Naive thymus-derived CD8-positive, alpha-beta T cell (primary cell): ENCODE measurements around the gene IFT57. TPM values are rescaled to one million over a fixed set of nuclear protein-coding genes. Genes with fewer than 3 reads are reported as not detected.
"Not testable (repeated sequence)": the region's sequence is repeated elsewhere in the genome, so short reads cannot be mapped to it uniquely, and the experiment has no call there.

Source experiments
- ATAC-seq, 2 donors: fragments of 150-1000 bp; cut with Tn5 transposase in 1 of 2; sonication (Bioruptor Pico), chemical (Tn5 transposase) in 1 of 2; 1 replicate in 1 of 2; 2 replicates in 1 of 2; pipeline ENCODE4 v1.10.0; 2021; ENCODE audit warnings: mild to moderate bottlenecking in 2 of 2, moderate library complexity in 2 of 2
- POLR2A ChIA-PET: fragments of 350-600 bp; sonication (Branson Sonifier 250); formaldehyde crosslinking; loops from one replicate; lab custom pipeline; 2021; ENCODE audit warnings: antibody characterized with exemption; lab: Charles Lee
- DNase-seq, 10 donors: peaks; one replicate each; pipeline versions ENCODE4 v3.0.0 to v3.0.0-alpha.2; 2020 to 2022
- H3K27ac Mint-ChIP-seq, 10 donors: one replicate each; pipeline ENCODE4 v1.8.0; 2020 to 2022; ENCODE audit warnings: mild to moderate bottlenecking in 10 of 10, mixed read lengths in 10 of 10, moderate library complexity in 4 of 10, inconsistent platforms in 1 of 10
- H3K27me3 Mint-ChIP-seq, 5 donors: one replicate each; pipeline ENCODE4 v1.8.0; 2021 to 2022; ENCODE audit warnings: mixed read lengths in 5 of 5
- H3K36me3 Mint-ChIP-seq, 3 donors: one replicate each; pipeline ENCODE4 v1.8.0; 2020 to 2022; ENCODE audit warnings: mixed read lengths in 3 of 3, mild to moderate bottlenecking in 2 of 3, inconsistent platforms in 1 of 3
- H3K4me1 Mint-ChIP-seq, 4 donors: one replicate each; pipeline ENCODE4 v1.8.0; 2021 to 2022; ENCODE audit warnings: mixed read lengths in 4 of 4
- H3K4me3 Mint-ChIP-seq, 10 donors: one replicate each; pipeline ENCODE4 v1.8.0; 2020 to 2022; ENCODE audit warnings: mild to moderate bottlenecking in 10 of 10, mixed read lengths in 10 of 10, moderate library complexity in 6 of 10, inconsistent platforms in 1 of 10
- H3K9me3 Mint-ChIP-seq, 9 donors: one replicate each; pipeline ENCODE4 v1.8.0; 2020 to 2022; ENCODE audit warnings: mixed read lengths in 9 of 9, mild to moderate bottlenecking in 3 of 9, inconsistent platforms in 1 of 9, moderate library complexity in 1 of 9
- polyA plus RNA-seq, 3 donors: library from polyadenylated mRNA; unstranded; fragments of 300-500 nt; fragmentation: Illumina TruSeq; gene quantifications; one replicate each; pipeline ENCODE4 v1.2.3, GENCODE V29; 2021
- total RNA-seq, 8 experiments: library from RNA in 2 of 8; stranded (reverse) in 2 of 8; gene quantifications; one replicate each; pipeline ENCODE4 v1.2.3 and lab custom pipeline; 2021 to 2026

The IFT57 gene, protein sequence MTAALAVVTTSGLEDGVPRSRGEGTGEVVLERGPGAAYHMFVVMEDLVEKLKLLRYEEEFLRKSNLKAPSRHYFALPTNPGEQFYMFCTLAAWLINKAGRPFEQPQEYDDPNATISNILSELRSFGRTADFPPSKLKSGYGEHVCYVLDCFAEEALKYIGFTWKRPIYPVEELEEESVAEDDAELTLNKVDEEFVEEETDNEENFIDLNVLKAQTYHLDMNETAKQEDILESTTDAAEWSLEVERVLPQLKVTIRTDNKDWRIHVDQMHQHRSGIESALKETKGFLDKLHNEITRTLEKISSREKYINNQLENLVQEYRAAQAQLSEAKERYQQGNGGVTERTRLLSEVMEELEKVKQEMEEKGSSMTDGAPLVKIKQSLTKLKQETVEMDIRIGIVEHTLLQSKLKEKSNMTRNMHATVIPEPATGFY
- total RNA-seq: 10 to 100 TPM; 21.5 to 25.2 TPM
- polyA plus RNA-seq: 10 to 100 TPM; 19.0 to 35.6 (median 27.0) TPM
- 32.1 to 124 (median 37.2) reads per million in 6 experiments for total RNA-seq (lab: John Stamatoyannopoulos, UW)

GRCh38 chr3:108221911-108222852 lies at the start of gene IFT57:
Gene IFT57, minus strand, starts transcription at chr3:108222424. Its CDS starts 102 bp downstream, at chr3:108222322.
- Mint-ChIP-seq H3K9me3 (no peaks in the 10 kb centered on the region), H3K27ac (peak within 1 kb of the TSS; percentile 99 to 100 (median 100)), H3K4me1 (peaks cover 22 to 72% (median 54%) of the 10 kb centered on the region in 4 donors), H3K4me3 (peak within 1 kb of the TSS; percentile 95 to 100 (median 99)), H3K36me3 (peaks cover 0 to 4% (median 0%) of the 10 kb centered on the region in 3 donors), H3K27me3 (no peaks in the 10 kb centered on the region)
- DNase-seq: peak; percentile 89 to 98 (median 96)
- POLR2A ChIA-PET: interaction anchor here (0.6 to 4.9 kb wide), 11 partner anchors 15 to 367 kb away, joined by 3 to 62 read pairs (median 3); partner anchors contain the start of genes CD47, CIP2A and DZIP3
- peak; percentile 90 for ATAC-seq

GRCh38 chr3:108271626-108272025 lies 49.4 kb upstream of the IFT57 start:
- Mint-ChIP-seq H3K4me3 (no peak overlapping the region), H3K27ac (no peak overlapping the region), H3K27me3 (no peaks in the 10 kb centered on the region), H3K9me3 (peaks cover 0 to 25% (median 15%) of the 10 kb centered on the region in 9 donors), H3K36me3 (peaks cover 0 to 20% (median 7%) of the 10 kb centered on the region in 3 donors), H3K4me1 (no peaks in the 10 kb centered on the region)
- DNase-seq (no peak), ATAC-seq (no peak)
- POLR2A ChIA-PET: no interaction called here

DNA sequence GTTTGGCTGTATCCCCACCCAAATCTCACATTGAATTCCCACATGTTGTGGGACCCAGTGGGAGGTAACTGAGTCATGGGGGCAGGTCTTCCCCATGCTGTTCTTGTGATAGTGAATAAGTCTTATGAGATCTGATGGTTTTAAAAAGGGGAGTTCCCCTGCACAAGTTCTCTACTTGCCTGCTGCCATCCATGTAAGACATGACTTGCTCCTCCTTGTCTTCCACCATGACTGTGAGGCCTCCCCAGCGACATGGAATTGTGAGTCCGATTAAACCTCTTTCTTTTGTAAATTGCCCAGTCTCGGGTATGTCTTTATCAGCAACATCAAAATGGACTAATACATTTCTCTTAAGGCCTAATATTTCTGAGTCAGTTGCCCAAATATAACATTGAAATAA lies 46.0 kb upstream of the IFT57 start:
- ATAC-seq, H3K4me3 Mint-ChIP-seq, H3K4me1 Mint-ChIP-seq, H3K27me3 Mint-ChIP-seq, DNase-seq, POLR2A ChIA-PET, H3K27ac Mint-ChIP-seq: not testable (repeated sequence)
- Mint-ChIP-seq H3K9me3 (peaks cover 0 to 19% (median 14%) of the 10 kb centered on the region in 9 donors), H3K36me3 (peaks cover 0 to 15% (median 7%) of the 10 kb centered on the region in 3 donors)

- not testable (repeated sequence) for ATAC-seq, H3K27me3 Mint-ChIP-seq, H3K4me1 Mint-ChIP-seq, DNase-seq, H3K4me3 Mint-ChIP-seq
- Mint-ChIP-seq H3K9me3 (peaks cover 0 to 19% (median 13%) of the 10 kb centered on the region in 9 donors), H3K27ac (peak overlapping the region in 3 of 10 donors; percentile 11 to 86 (median 53)), H3K36me3 (peaks cover 0 to 15% (median 7%) of the 10 kb centered on the region in 3 donors)
- POLR2A ChIA-PET: interaction anchor here (0.7 kb wide), 1 partner anchor 22 kb away, joined by 7 read pairs; no protein-coding TSS in a partner anchor
Measured at GRCh38 chr3:108264534-108265298, 42.5 kb upstream of the IFT57 start.

DNA sequence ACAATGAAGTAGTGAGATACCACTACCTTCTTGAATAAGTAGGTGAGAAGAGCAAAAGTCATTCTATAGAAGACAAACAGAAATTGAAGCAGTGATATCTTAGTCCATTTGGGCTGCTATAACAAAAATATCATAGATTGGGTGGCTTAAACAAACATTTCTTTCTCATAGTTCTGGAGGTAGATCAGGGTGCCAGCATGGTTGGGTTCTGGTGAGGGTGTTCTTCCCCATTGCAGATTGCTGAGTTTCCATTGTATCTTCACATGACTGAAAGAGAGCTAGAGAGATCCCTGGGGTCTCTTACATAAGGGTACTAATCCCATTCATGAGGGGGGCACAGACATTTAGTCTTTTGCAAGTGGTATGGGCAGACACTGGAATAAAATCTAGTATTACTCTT lies 32.9 kb upstream of the IFT57 start:
- ATAC-seq: no peak
- POLR2A ChIA-PET: no interaction called here
- H3K27ac Mint-ChIP-seq: no peak overlapping the region
- DNase-seq: no peak
- H3K27me3 Mint-ChIP-seq: no peaks in the 10 kb centered on the region
- peaks cover 0 to 4% (median 0%) of the 10 kb centered on the region in 9 donors for H3K9me3 Mint-ChIP-seq
- H3K4me3 Mint-ChIP-seq: no peak overlapping the region
- no peaks in the 10 kb centered on the region for H3K4me1 Mint-ChIP-seq
- H3K36me3 Mint-ChIP-seq: peaks cover 0 to 6% (median 3%) of the 10 kb centered on the region in 3 donors

DNA sequence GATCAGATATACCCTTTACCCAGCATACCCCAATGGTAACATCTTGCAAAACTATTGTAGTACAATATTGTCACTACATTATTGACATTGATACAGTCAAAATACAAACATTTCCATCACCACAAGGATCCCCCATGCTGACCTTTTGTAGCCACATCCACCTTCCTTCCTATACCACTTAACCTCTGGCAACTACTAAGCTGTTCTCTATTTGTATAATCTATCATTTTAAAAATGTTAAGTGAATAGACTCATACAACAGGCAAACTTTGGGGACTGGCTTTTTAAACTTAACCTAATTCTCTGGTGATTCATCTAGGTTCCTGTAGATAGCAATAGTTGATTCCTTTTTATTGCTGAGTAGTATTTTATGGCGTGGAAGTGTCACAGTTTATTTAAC lies 29.6 kb upstream of the IFT57 start:
- H3K4me3 Mint-ChIP-seq: no peak overlapping the region
- no peaks in the 10 kb centered on the region for H3K4me1 Mint-ChIP-seq
- DNase-seq (no peak), ATAC-seq (no peak)
- no peaks in the 10 kb centered on the region for H3K27me3 Mint-ChIP-seq
- peaks cover 0 to 6% (median 3%) of the 10 kb centered on the region in 3 donors for H3K36me3 Mint-ChIP-seq
- POLR2A ChIA-PET: no interaction called here
- H3K27ac Mint-ChIP-seq: no peak overlapping the region
- peaks cover 0 to 3% (median 0%) of the 10 kb centered on the region in 9 donors for H3K9me3 Mint-ChIP-seq

DNA sequence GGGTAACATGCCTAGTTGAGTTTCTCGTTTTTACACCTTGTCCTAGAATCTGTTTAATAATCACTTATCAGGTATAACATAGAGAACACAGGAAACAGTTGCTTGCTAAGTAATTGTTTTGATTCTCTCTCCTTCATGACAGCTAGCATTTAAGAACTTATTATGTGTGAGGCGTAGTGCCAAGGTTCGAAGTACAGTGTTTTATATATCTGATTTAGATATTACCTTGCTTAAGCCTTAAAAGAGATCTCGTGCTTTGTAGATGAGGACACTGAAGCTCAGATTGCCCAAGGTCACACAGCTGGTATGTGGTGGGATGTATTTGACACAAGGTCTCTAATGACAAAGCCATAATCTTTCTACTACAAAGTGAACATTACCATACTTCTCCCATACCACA lies 29.0 kb upstream of the IFT57 start:
- no peak for ATAC-seq
- POLR2A ChIA-PET: no interaction called here
- H3K27ac Mint-ChIP-seq: no peak overlapping the region
- H3K9me3 Mint-ChIP-seq: peaks cover 0 to 3% (median 0%) of the 10 kb centered on the region in 9 donors
- H3K4me3 Mint-ChIP-seq: no peak overlapping the region
- no peaks in the 10 kb centered on the region for H3K27me3 Mint-ChIP-seq
- no peak for DNase-seq
- H3K36me3 Mint-ChIP-seq: peaks cover 0 to 6% (median 3%) of the 10 kb centered on the region in 3 donors
- H3K4me1 Mint-ChIP-seq: no peaks in the 10 kb centered on the region

GRCh38 chr3:108250626-108251025 lies 28.4 kb upstream of the IFT57 start:
- DNase-seq: no peak
- Mint-ChIP-seq H3K36me3 (peaks cover 0 to 6% (median 3%) of the 10 kb centered on the region in 3 donors), H3K27me3 (no peaks in the 10 kb centered on the region), H3K9me3 (peaks cover 0 to 3% (median 0%) of the 10 kb centered on the region in 9 donors), H3K27ac (no peak overlapping the region), H3K4me3 (no peak overlapping the region), H3K4me1 (no peaks in the 10 kb centered on the region)
- ATAC-seq: no peak
- POLR2A ChIA-PET: no interaction called here

DNA sequence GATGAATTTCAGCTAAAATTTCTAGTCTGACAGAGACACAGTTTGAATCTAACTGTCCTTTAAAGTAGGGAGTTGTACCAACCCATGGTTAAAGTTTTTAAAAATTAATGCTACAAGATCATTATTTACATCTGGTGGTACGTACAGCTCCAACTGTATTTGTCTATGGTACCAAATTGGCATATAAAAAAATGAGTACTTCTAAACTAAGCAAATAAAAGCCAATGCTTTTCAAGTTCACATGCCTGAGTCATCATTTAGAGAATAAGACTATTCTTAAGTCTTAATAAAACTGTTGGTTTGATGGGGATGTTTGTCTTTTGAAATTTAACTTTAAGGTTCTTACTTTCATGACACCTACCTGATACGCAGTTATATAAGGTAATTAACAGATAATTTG lies 21.0 kb upstream of the IFT57 start:
- Mint-ChIP-seq H3K4me1 (peaks cover 0 to 4% (median 0%) of the 10 kb centered on the region in 4 donors), H3K27me3 (no peaks in the 10 kb centered on the region), H3K4me3 (no peak overlapping the region), H3K27ac (no peak overlapping the region), H3K9me3 (no peaks in the 10 kb centered on the region), H3K36me3 (no peaks in the 10 kb centered on the region)
- DNase-seq (no peak), ATAC-seq (no peak)
- POLR2A ChIA-PET: no interaction called here

GRCh38 chr3:108242776-108243175 lies 20.6 kb upstream of the IFT57 start:
- POLR2A ChIA-PET: no interaction called here
- Mint-ChIP-seq H3K27me3 (no peaks in the 10 kb centered on the region), H3K4me1 (peaks cover 0 to 4% (median 0%) of the 10 kb centered on the region in 4 donors), H3K4me3 (no peak overlapping the region), H3K9me3 (no peaks in the 10 kb centered on the region), H3K27ac (no peak overlapping the region), H3K36me3 (no peaks in the 10 kb centered on the region)
- no peak for ATAC-seq
- DNase-seq: no peak

- no peak for ATAC-seq
- POLR2A ChIA-PET: no interaction called here
- H3K4me3 Mint-ChIP-seq: no peak overlapping the region
- H3K27me3 Mint-ChIP-seq: no peaks in the 10 kb centered on the region
- H3K9me3 Mint-ChIP-seq: no peaks in the 10 kb centered on the region
- no peaks in the 10 kb centered on the region for H3K36me3 Mint-ChIP-seq
- H3K27ac Mint-ChIP-seq: no peak overlapping the region
- DNase-seq: no peak
- H3K4me1 Mint-ChIP-seq: peaks cover 0 to 4% (median 0%) of the 10 kb centered on the region in 4 donors
Measured at GRCh38 chr3:108241721-108242120, 19.5 kb upstream of the IFT57 start.

- Mint-ChIP-seq H3K36me3 (peaks cover 0 to 2% (median 0%) of the 10 kb centered on the region in 3 donors), H3K27me3 (no peaks in the 10 kb centered on the region), H3K4me1 (peaks cover 0 to 4% (median 0%) of the 10 kb centered on the region in 4 donors), H3K9me3 (no peaks in the 10 kb centered on the region), H3K27ac (no peak overlapping the region), H3K4me3 (no peak overlapping the region)
- ATAC-seq: no peak
- POLR2A ChIA-PET: no interaction called here
- DNase-seq: no peak
Measured at GRCh38 chr3:108241146-108241545, 18.9 kb upstream of the IFT57 start.
